Hepatocyte (in vitro differentiated cells): ENCODE measurements around the gene PALLD.

ENCODE experiments used
- CTCF ChIP-seq: fragments of 200-600 bp; sonication (generic); IDR thresholded peaks from 2 replicates; pipeline ENCODE4 v1.5.1; 2016; ENCODE audit warnings: antibody characterized with exemption, mild to moderate bottlenecking; ENCODE audit not compliant: poor library complexity
- EZH2 ChIP-seq: fragments of 200-600 bp; sonication (generic); IDR thresholded peaks from 2 replicates; pipeline ENCODE4 v1.6.1; 2016; ENCODE audit warnings: antibody characterized with exemption, mild to moderate bottlenecking, borderline replicate concordance

GRCh38 chr4:168485156-168485910 is 11.5 kb upstream of the PALLD start:
- TF ChIP-seq CTCF, result no peak
- TF ChIP-seq EZH2, result no peak
